Spleen (tissue), 7 donors: ENCODE data around the gene KRT83.

Experiments
- POLR2AphosphoS5 ChIP-seq, 3 donors: sonication (generic); formaldehyde crosslinking; IDR thresholded peaks; one replicate each; pipeline ENCODE4 v1.5.1; 2017; ENCODE audit warnings: antibody characterized with exemption in 3 of 3
- TF ChIP-seq, protein P1 (sequence below), 11 experiments: fragments of 200-600 bp in 7 of 11; fragments of 450-650 bp in 4 of 11; sonication (generic) in 4 of 11; IDR thresholded peaks in 8 of 11; conservative IDR thresholded peaks in 3 of 11; 1 replicate in 7 of 11; 2 replicates in 4 of 11; pipeline versions ENCODE4 v1.4.0 to v1.8.0; 2016 to 2021; ENCODE audit warnings: antibody characterized with exemption in 11 of 11, inconsistent platforms in 4 of 11, mild to moderate bottlenecking in 1 of 11
- donor health status: DM: no; HTN: no; CAD: no; lungs with moderate emphysema.
- donor health status: DM: no; HTN: no; CAD: no.
- donor health status: DM: no; HTN: no; CAD: no.

DNA sequence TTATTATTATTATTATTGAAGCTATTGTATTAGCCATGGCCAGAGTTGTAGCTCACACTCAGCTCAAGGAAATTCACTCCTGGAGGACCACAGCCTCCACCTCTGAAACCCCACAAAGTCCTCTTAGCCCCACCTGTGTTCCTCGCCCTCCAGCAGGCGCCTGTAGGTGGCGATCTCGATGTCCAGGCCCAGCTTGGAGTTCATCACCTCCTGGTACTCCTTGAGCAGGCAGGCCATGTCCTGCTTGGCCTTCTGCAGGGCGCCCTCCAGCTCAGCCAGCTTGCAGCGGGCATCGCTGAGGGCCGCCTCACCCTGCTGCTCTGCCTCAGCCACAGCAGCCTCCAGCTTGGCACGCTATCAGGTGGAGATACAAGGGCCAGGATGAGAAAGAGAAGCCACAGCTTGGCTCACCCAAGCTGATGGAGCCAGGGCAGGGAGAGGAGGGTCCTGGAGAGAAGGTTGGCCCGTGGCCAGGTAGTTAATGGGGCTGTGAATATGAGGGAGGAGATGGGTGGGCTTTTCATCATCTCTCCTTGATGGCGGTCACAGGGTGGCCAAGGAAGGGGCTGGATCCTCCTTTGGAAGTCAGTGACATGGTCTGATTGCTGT, 41.0 kb upstream of the KRT83 start:
- TF ChIP-seq, protein P1, sequence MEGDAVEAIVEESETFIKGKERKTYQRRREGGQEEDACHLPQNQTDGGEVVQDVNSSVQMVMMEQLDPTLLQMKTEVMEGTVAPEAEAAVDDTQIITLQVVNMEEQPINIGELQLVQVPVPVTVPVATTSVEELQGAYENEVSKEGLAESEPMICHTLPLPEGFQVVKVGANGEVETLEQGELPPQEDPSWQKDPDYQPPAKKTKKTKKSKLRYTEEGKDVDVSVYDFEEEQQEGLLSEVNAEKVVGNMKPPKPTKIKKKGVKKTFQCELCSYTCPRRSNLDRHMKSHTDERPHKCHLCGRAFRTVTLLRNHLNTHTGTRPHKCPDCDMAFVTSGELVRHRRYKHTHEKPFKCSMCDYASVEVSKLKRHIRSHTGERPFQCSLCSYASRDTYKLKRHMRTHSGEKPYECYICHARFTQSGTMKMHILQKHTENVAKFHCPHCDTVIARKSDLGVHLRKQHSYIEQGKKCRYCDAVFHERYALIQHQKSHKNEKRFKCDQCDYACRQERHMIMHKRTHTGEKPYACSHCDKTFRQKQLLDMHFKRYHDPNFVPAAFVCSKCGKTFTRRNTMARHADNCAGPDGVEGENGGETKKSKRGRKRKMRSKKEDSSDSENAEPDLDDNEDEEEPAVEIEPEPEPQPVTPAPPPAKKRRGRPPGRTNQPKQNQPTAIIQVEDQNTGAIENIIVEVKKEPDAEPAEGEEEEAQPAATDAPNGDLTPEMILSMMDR (IDR thresholded peaks at IDR 0.05 in 8 of 11, conservative IDR thresholded peaks at IDR 0.05 in 3 of 11) = peak in 1 of 11 experiments; percentile 10
- TF ChIP-seq POLR2AphosphoS5 (IDR thresholded peaks at IDR 0.05) = no peak
